ENCODE results near the gene KNG1.

- TF ChIP-seq CTCF (IDR thresholded peaks at IDR 0.05; ENCODE audit: poor library complexity) (no peak), EZH2 (IDR thresholded peaks at IDR 0.05; ENCODE audit: borderline replicate concordance) (no peak)
Observed at GRCh38 chr3:186705882-186706780, 11.0 kb upstream of the KNG1 start.

Data from hepatocyte (in vitro differentiated cells).